Fibroblast of pulmonary artery (primary cell): Measurements from ENCODE around the gene AGPAT2.

ENCODE experiments used
- DNase-seq: peaks from one replicate; pipeline ENCODE4 v3.0.0-alpha.2; 2010; ENCODE audit warnings: low read depth
- H3K4me3 ChIP-seq: replicated peaks from 2 replicates; pipeline ENCODE4 v1.5.1; 2011; ENCODE audit warnings: low read depth, mild to moderate bottlenecking, control low read depth, low read length, moderate library complexity
- TF ChIP-seq, protein P1 (sequence below): IDR thresholded peaks from 2 replicates; pipeline ENCODE4 v1.5.1; 2011; ENCODE audit warnings: mild to moderate bottlenecking, control low read depth, low read length, inconsistent platforms; ENCODE audit errors: missing control alignments

The AGPAT2 gene

GRCh38 chr9:136676920-136677686 is 10.2 kb downstream of the AGPAT2 start:
- no peak overlapping the region for H3K4me3 ChIP-seq
- no peak for DNase-seq
- TF ChIP-seq, protein P1, sequence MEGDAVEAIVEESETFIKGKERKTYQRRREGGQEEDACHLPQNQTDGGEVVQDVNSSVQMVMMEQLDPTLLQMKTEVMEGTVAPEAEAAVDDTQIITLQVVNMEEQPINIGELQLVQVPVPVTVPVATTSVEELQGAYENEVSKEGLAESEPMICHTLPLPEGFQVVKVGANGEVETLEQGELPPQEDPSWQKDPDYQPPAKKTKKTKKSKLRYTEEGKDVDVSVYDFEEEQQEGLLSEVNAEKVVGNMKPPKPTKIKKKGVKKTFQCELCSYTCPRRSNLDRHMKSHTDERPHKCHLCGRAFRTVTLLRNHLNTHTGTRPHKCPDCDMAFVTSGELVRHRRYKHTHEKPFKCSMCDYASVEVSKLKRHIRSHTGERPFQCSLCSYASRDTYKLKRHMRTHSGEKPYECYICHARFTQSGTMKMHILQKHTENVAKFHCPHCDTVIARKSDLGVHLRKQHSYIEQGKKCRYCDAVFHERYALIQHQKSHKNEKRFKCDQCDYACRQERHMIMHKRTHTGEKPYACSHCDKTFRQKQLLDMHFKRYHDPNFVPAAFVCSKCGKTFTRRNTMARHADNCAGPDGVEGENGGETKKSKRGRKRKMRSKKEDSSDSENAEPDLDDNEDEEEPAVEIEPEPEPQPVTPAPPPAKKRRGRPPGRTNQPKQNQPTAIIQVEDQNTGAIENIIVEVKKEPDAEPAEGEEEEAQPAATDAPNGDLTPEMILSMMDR = no peak

GRCh38 chr9:136676297-136676794 is 10.9 kb downstream of the AGPAT2 start:
- H3K4me3 ChIP-seq = no peak overlapping the region
- no peak for DNase-seq
- TF ChIP-seq, protein P1 = no peak

DNA sequence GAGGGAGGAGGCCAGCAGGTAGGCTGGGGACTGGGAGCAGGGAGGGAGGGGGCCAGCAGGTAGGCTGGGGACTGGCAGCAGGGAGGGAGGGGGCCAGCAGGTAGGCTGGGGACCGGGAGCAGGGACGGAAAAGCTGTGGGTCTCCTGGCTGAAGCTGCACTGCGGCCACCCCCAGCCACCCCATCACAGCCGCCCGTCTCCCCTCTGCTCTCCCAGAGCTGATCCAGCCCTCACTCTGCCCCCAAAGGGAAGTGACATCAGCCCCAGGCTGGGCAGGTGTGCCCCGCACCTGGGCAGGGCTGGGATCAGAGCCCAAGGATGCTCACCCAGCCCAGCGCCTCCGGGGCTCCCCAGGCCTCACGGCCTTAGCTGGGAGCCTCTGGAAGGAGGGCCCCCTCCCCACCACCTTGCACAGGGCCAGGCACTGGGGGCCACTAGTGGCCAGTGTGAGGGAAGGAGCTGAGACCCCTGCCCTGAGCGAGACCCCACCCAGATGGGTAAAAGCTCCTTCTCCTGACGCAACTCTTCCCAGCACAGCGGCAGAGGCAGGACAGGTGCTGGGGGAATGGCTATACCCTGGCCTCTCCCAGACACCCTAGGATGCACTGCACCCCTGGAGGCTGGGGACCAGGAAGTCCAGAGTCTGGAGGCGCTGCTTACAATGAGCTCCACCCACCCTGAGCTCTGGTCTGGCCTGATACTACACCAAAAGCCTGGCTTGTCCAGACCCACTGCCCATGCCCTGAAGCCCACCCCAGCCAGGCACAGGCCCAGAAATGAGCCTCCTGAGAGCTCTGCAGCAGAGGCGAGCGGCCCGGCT is 11.6 kb downstream of the AGPAT2 start:
- H3K4me3 ChIP-seq = no peak overlapping the region
- no peak for DNase-seq
- TF ChIP-seq, protein P1 = no peak

DNA sequence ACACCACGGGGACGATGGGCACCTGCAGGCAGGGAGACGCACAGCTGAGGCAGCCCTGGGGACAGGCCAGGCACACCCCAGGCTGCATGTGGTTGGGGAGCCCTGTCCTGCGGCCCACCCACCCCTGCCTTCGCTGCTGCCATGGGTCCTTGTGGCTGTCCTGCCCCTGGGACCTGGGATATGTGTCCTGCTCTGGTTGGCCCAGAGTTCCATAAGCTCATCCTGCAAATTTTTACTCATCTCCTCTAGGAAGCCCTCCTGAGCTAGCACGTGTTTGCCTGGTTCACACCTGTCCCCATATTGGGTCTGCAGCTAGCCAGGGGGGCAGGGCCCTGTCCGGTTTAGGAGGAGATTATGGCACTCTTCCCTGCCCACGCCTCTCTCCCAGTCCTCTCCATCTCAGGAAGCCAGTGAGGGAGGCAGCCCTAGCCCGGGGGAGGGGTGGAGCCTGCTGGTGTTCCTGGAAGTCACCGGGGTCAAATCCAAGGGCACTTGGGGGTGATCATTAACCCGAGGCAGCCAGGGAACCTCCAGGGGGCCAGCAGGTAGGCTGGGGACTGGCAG is 12.4 kb downstream of the AGPAT2 start:
- TF ChIP-seq, protein P1 = no peak
- DNase-seq = peak; percentile 38

DNA sequence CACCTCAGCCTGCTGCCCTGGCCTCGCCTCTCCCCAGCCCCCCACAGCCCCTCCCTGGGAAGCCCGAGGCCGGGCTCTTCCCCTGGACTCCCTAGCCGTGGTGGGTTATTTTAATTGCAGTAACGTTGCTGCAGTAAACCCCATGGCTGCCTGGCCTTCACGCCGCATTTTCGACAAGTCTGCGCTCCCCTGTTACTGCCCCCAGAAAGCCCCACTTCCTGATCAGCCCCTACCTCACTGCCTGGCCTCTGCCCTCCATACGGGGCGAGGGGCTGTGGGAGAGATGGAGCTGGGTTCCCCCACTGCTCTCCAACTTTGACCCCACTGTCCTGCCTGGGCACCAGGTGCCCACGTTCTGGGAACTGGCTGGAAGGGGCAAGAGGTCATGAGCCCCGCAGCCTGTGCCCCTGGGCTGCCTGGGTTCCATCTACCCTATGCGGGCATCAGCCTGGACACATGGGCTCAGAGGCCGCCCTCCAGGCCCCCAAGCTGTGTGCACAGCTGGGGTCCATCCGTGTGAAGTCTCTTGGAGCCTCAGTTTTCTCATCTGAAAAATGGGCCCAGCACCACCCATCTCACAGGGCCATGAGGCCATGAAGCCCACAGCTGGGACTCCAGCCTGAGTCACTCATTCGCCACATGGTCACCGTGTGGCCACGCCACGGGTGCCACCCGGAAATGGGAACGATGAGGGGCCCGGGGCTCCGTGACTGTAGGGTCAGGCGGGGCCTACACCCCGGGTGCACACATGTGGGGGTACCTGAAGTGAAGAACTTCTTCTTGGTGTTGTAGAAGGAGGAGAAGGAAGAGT is 13.1 kb downstream of the AGPAT2 start:
- peak; percentile 40 for DNase-seq
- TF ChIP-seq, protein P1 = no peak

More for the DNA sequence above, 12.4 kb downstream of the AGPAT2 start:
- H3K4me3 ChIP-seq = no peak overlapping the region

More for the DNA sequence above, 13.1 kb downstream of the AGPAT2 start:
- H3K4me3 ChIP-seq = no peak overlapping the region
